ENCODE measurements around the gene IGFBP5. TPM values are rescaled to one million over a fixed set of nuclear protein-coding genes. Genes with fewer than 3 reads are reported as not detected.
A peak's percentile ranks its signal among the peaks of the same experiment; 100 is the strongest.

Gene IGFBP5
- polyA plus RNA-seq, 1 experiment = 3,867 TPM

- Histone ChIP-seq H3K9me3 (ENCODE audit: control insufficient read depth, insufficient read depth, low read length) (no peaks in the 10 kb centered on the region), H3K4me3 (ENCODE audit: low read depth, low read length) (no peak overlapping the region), H3K27ac (ENCODE audit: low read depth, low read length) (no peak overlapping the region), H3K27me3 (ENCODE audit: control insufficient read depth, insufficient read depth, low read length) (no peaks in the 10 kb centered on the region)
- no peak for TF ChIP-seq CTCF (IDR thresholded peaks at IDR 0.05; ENCODE audit: low read depth, low read length)
- POLR2A ChIA-PET = no interaction called here
- CTCF ChIA-PET = no interaction called here
- no peak for DNase-seq (ENCODE audit: low read depth, low spot score)
Measured at GRCh38 chr2:216724190-216724589, 28.8 kb upstream of the IGFBP5 start.

GRCh38 chr2:216721141-216721540 lies 25.8 kb upstream of the IGFBP5 start:
- no peak for DNase-seq (ENCODE audit: low read depth, low spot score)
- peak overlapping the region; percentile 2 for H3K27ac ChIP-seq (ENCODE audit: low read depth, low read length)
- H3K27me3 ChIP-seq (ENCODE audit: control insufficient read depth, insufficient read depth, low read length) = no peaks in the 10 kb centered on the region
- no peaks in the 10 kb centered on the region for H3K9me3 ChIP-seq (ENCODE audit: control insufficient read depth, insufficient read depth, low read length)
- CTCF ChIA-PET = no interaction called here
- POLR2A ChIA-PET = no interaction called here
- no peak for TF ChIP-seq CTCF (IDR thresholded peaks at IDR 0.05; ENCODE audit: low read depth, low read length)
- no peak overlapping the region for H3K4me3 ChIP-seq (ENCODE audit: low read depth, low read length)

- H3K27ac ChIP-seq (ENCODE audit: low read depth, low read length) = no peak overlapping the region
- no peak overlapping the region for H3K4me3 ChIP-seq (ENCODE audit: low read depth, low read length)
- ChIA-PET POLR2A (no interaction called here), CTCF (no interaction called here)
- H3K9me3 ChIP-seq (ENCODE audit: control insufficient read depth, insufficient read depth, low read length) = no peaks in the 10 kb centered on the region
- H3K27me3 ChIP-seq (ENCODE audit: control insufficient read depth, insufficient read depth, low read length) = no peaks in the 10 kb centered on the region
- TF ChIP-seq CTCF (IDR thresholded peaks at IDR 0.05; ENCODE audit: low read depth, low read length) = no peak
- no peak for DNase-seq (ENCODE audit: low read depth, low spot score)
Measured at GRCh38 chr2:216720722-216721121, 25.4 kb upstream of the IGFBP5 start.

GRCh38 chr2:216717907-216718615 lies 22.7 kb upstream of the IGFBP5 start:
- Histone ChIP-seq H3K9me3 (ENCODE audit: control insufficient read depth, insufficient read depth, low read length) (no peaks in the 10 kb centered on the region), H3K4me3 (ENCODE audit: low read depth, low read length) (no peak overlapping the region), H3K27ac (ENCODE audit: low read depth, low read length) (no peak overlapping the region), H3K27me3 (ENCODE audit: control insufficient read depth, insufficient read depth, low read length) (no peaks in the 10 kb centered on the region)
- no peak for DNase-seq (ENCODE audit: low read depth, low spot score)
- POLR2A ChIA-PET = no interaction called here
- CTCF ChIA-PET = interaction anchor here (0.7 kb wide), 1 partner anchor 36 kb away, joined by 3 read pairs; no protein-coding TSS in a partner anchor
- TF ChIP-seq CTCF (IDR thresholded peaks at IDR 0.05; ENCODE audit: low read depth, low read length) = no peak

- Histone ChIP-seq H3K27ac (ENCODE audit: low read depth, low read length) (no peak overlapping the region), H3K27me3 (ENCODE audit: control insufficient read depth, insufficient read depth, low read length) (no peaks in the 10 kb centered on the region), H3K4me3 (ENCODE audit: low read depth, low read length) (no peak overlapping the region), H3K9me3 (ENCODE audit: control insufficient read depth, insufficient read depth, low read length) (no peaks in the 10 kb centered on the region)
- TF ChIP-seq CTCF (IDR thresholded peaks at IDR 0.05; ENCODE audit: low read depth, low read length) = no peak
- POLR2A ChIA-PET = no interaction called here
- CTCF ChIA-PET = no interaction called here
- DNase-seq (ENCODE audit: low read depth, low spot score) = no peak
Measured at GRCh38 chr2:216717491-216717901, 22.1 kb upstream of the IGFBP5 start.
